GM12892 (cell line): Measurements from ENCODE around the gene RIC3.
"Not testable (repeated sequence)": the region's sequence is repeated elsewhere in the genome, so short reads cannot be mapped to it uniquely, and the experiment has no call there.

Experiments
- DNase-seq: peaks from one replicate; pipeline ENCODE4 v3.0.0; 2011; ENCODE audit not compliant: insufficient read length
- FAIRE-seq: peaks from 2 replicates; lab custom pipeline; 2011; peaks lifted over from hg19 to GRCh38; lab: Jason Lieb, UNC
- POLR2A ChIP-seq: IDR thresholded peaks from 2 replicates; pipeline ENCODE4 v1.6.1; 2011; ENCODE audit warnings: low read depth, low read length, control low read depth
- POLR2AphosphoS5 ChIP-seq: IDR thresholded peaks from 2 replicates; pipeline ENCODE4 v1.6.1; 2011; ENCODE audit warnings: low read depth, low read length, control low read depth
- TAF1 ChIP-seq: IDR thresholded peaks from 2 replicates; pipeline ENCODE4 v1.6.1; 2011; ENCODE audit warnings: low read depth, mild to moderate bottlenecking, control low read depth, low read length, borderline replicate concordance

Gene RIC3

DNA sequence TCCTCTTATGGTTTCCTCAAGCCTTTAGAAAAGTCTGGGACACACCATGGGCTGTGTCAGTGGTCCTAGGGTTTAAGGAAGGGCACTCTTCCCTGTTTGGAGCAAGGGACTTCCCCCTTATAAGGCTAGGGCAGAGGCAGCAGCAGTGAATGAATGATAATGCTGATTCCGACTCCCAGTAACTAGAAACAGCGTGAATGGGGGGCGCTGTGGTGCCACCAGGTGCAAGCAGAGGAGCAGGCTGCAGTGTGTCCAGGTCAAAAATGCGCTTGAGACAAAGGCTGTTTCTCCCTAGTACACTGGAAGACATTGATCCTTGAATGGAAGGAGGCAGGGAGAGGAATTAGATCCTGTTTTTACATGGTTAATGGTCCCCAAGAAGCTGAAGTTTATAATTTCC is 11.6 kb upstream of the RIC3 start:
- DNase-seq: no peak
- no peak for FAIRE-seq
- no peak for TF ChIP-seq POLR2AphosphoS5
- TF ChIP-seq TAF1: no peak
- TF ChIP-seq POLR2A: no peak

DNA sequence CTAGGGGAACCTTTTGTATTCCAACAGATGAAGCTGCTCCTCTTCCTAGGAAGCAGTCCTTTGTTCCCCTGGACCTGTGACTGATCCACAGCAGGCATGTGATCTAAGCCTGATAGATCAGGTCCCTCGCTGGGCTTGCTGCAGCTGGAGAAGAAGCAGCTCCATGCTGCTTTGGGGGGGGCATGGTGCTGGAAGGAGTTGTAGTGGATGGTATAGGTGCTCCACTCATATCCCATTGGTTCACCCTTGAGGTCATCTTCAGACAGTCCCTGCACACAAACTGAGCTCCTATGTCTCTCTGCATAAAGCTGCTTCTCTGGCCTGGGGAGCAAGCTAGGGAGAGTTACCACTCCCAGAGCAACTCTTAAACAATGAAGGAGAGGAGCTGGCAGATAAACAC is 9.5 kb upstream of the RIC3 start:
- FAIRE-seq (no peak), DNase-seq (no peak)
- TF ChIP-seq POLR2A: no peak
- no peak for TF ChIP-seq TAF1
- no peak for TF ChIP-seq POLR2AphosphoS5

DNA sequence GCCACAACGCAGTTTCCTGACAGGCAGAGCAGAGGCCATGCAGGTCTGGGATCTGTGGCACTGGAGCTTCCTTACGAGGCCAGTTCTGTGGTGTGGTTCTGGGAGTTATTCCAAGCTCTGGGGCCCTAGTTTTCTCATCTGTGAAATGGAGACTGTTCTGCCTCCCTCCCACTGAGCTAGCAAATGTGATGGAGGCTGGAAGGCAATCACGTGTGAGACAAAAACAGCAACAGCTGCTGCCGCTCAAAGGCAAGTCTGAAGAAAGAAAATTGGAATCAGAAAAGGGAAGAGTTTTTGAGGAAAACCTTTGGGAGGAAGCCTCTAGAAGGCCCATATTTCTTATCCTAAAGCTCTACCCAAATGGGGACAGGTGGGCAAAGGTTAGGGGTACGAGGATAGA is 8.3 kb upstream of the RIC3 start:
- FAIRE-seq: no peak
- TF ChIP-seq TAF1: no peak
- no peak for TF ChIP-seq POLR2A
- no peak for TF ChIP-seq POLR2AphosphoS5
- no peak for DNase-seq

DNA sequence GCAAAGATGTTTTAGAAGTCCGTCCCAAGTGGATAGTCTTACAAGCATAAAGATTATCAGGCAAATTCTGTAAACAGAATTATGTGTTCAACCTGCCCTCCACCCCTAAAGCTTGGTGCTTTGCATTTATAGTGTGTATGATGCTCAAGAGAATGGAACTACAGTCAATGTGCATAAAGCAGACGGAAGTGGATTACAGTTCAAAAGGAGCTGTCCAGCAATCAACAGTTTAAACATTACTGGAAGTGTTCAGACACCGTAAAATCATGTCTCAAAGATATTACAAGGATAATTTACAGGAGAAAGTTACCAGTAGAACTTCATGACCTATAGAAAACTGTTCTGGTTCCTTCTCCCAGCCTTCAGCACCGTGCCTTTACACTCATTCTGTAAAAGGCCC is 1.0 kb downstream of the RIC3 start:
- DNase-seq (no peak), FAIRE-seq (no peak)
- TF ChIP-seq TAF1 (no peak), POLR2A (no peak), POLR2AphosphoS5 (no peak)

DNA sequence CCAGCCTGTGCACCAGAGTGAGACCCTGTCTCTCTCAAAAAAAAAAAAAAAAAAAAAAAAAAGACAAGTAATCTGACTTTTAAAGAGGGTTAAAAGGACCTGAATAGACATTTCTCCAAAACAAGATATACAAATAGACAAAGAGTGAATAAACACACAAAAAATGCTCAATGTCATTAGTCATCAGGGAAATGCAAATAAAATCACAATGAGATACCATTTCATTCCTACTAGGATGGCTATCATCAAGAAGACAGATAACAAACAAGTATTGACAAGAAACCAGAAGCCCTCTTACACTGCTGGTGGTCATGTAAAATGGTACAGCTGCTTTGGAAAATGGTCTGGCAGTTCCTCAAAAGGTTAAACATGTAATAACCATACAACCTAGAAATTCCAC is 4.1 kb downstream of the RIC3 start:
- no peak for TF ChIP-seq TAF1
- no peak for TF ChIP-seq POLR2A
- no peak for TF ChIP-seq POLR2AphosphoS5
- no peak for DNase-seq
- no peak for FAIRE-seq

DNA sequence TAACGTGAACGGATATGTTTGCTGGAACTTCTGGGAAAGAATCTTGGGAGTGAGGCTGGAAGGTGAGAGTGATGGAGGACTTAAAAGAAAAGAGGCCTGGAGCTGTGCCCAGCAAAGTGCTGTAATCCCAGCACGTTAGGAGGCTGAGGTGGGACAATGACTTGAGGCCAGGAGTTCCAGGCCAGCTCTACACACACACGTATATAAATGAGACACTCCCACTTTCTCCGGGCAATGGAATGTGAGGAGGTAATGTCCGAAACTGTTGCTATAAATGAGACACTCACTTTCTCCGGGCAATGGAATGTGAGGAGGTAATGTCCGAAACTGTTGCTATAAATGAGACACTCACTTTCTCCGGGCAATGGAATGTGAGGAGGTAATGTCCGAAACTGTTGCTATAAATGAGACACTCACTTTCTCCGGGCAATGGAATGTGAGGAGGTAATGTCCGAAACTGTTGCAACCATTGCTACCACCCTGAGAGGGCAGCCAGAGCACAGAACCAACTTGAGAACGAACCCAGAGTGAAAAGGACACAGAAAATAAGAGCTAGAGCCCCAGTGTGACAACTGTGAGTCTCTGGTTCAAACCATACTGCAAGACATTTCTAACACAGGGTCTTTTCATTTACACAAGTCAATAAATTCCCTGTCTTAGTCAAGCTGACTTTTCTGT is 7.1 kb downstream of the RIC3 start:
- not testable (repeated sequence) for FAIRE-seq, DNase-seq

DNA sequence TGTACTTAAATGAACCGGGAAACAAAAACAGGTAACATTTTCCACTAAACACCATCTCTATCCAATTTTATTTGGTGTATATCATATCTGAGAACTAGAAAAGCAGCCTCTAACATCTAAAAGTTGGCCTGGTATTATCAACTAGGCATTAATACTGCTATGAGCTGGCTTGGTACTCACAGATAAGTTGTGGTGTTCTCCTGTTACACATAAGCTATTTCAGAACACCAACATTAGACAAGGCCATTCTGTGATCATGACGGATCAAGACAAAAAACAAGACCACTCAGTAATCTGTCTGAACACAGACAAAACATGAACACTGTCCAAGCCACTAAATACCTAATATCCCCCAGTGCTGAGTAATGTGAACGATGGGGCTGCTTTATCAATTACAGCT is 11.9 kb downstream of the RIC3 start:
- TF ChIP-seq POLR2AphosphoS5 (no peak), TAF1 (no peak), POLR2A (no peak)
- FAIRE-seq (peak; percentile 53), DNase-seq (no peak)

DNA sequence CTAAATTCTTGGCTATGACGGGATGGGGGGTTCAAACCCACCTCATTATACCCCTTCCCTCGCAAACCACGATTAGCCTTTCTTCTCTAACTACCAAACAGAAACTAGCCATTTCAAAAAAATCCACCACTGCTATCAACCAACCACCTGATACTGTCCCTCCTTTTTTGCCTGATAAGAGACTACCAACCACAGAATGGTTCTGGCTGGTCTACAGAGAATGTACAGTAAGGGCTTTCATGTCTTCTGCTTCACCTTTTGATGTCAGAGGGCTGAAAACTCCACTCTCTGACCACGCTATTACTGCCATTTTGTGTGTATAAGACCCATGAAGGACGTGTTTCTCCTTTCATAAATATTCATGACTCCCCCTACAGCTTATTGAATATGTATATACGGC is 19.1 kb downstream of the RIC3 start:
- FAIRE-seq (no peak), DNase-seq (no peak)
- TF ChIP-seq TAF1: no peak
- TF ChIP-seq POLR2AphosphoS5: no peak
- TF ChIP-seq POLR2A: no peak

DNA sequence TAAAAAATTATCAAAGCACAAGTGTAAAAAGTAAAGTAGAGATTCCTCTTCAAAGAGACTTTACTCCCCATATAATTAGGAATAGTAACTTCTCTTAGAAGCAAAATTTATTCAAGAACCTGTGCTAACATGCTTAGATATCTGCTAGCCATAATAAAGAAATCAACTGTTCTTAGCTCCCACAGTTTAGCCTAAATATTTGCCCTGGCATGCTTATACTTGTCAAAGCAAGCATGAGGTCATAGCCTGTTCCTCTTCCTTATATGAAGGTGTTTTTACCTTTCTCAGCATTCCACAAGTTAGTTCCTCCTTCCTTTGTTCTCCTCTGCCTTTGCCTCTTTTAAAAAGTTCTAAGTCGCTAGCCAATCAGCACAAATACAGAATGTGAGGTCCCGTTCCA is 30.3 kb downstream of the RIC3 start:
- TF ChIP-seq TAF1: no peak
- TF ChIP-seq POLR2AphosphoS5: no peak
- TF ChIP-seq POLR2A: no peak
- no peak for FAIRE-seq
- no peak for DNase-seq

DNA sequence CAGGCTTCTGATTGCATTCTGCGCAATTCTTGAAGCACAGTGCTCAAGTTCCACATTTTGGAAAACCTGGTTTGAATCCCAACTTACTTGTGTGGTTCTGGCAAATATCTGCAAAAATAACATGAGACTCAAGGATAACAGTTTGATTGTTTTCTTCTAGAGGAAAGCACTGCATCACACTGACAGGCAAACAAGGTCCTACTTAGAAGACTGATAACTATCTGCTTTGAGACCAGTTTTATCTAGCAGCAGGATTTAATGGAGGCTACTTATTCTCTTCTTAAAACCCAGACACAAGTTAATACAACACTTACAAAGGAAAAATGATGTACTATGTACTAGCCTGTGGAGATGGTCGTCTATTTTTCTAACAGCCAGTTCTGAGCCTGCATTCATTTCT is 41.4 kb downstream of the RIC3 start:
- DNase-seq (no peak), FAIRE-seq (peak; percentile 5)
- TF ChIP-seq POLR2A (no peak), POLR2AphosphoS5 (no peak)

DNA sequence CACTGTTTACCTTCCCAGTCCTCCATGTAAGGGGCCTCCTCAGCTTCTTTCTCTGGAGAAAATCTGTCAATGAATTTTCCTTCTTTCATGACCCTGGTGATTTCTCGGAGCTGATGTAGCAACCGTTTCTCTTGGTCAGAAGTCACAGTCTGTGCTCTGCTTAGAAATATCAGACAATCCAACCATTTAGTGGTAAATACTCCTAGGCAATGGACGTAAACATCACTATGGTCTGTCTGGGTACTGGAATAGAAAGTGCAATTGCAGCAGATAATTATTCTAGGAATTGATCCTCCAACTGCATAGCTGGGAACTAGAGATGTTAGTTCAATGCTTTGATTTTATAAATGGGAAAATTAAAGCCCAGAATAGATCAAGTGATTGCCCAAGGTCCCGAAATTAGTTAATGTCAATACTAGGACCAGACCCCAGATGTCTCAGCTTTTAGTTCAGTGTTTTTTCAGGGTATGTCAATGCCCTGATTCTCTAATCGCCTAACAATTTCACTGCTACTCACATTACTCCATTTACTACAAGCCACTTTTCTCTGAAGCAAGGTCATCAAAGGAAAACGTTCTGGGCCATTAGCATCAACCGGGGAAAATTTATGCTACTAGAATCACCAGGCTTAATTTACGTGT is 42.1 kb downstream of the RIC3 start:
- DNase-seq (no peak), FAIRE-seq (no peak)
- TF ChIP-seq POLR2AphosphoS5 (no peak), POLR2A (no peak), TAF1 (no peak)

DNA sequence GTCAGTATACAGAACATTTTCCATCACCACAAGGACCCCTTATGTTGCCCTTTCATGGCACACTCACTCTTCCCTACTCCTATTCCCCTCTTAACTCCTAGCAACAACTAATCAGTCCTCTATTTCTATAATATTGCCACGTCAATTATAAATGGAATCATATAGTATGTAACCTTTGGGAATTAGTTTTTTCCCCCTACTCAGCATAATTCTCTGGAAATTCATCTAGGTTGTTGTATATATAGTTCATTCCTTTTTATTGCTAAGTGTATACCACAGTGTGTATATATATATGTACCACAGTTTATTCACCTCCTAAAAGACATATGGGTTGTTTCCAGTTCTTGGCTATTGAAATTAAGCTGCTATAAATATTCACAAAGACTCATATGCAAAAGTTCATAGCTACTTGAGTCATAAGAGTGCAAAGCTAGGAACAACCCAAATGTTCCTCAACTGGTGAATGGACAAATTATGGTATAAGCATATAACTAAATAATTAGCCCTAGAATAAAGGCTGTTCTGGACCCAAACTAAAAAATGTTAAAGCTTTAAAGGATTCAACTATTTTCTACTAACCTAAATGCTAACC is 46.6 kb downstream of the RIC3 start:
- TF ChIP-seq POLR2A: no peak
- DNase-seq (no peak), FAIRE-seq (no peak)
